HG02943 (cell line): Measurements from ENCODE around the gene JARID2.

Experiments
- ATAC-seq: cut with Tn5 transposase; IDR thresholded peaks from one replicate; pipeline ENCODE4 v1.9.1; 2021; ENCODE audit warnings: mild to moderate bottlenecking, low read depth, moderate library complexity; ENCODE audit not compliant: unreplicated experiment

JARID2 gene

GRCh38 chr6:15368186-15368585 is 122.3 kb downstream of the JARID2 start:
- ATAC-seq = no peak

- ATAC-seq = no peak
Measured at GRCh38 chr6:15368873-15369272, 123.0 kb downstream of the JARID2 start.

GRCh38 chr6:15369838-15370237 is 124.0 kb downstream of the JARID2 start:
- ATAC-seq = no peak

GRCh38 chr6:15370733-15371671 is 125.1 kb downstream of the JARID2 start:
- ATAC-seq = no peak

GRCh38 chr6:15372932-15373331 is 127.1 kb downstream of the JARID2 start:
- ATAC-seq = no peak

GRCh38 chr6:15374119-15374518 is 128.2 kb downstream of the JARID2 start:
- no peak for ATAC-seq

GRCh38 chr6:15375018-15375417 is 129.1 kb downstream of the JARID2 start:
- ATAC-seq = no peak

- ATAC-seq = no peak
Measured at GRCh38 chr6:15375638-15376290, 129.9 kb downstream of the JARID2 start.

- no peak for ATAC-seq
Measured at GRCh38 chr6:15376900-15377487, 131.1 kb downstream of the JARID2 start.

GRCh38 chr6:15378272-15378671 is 132.4 kb downstream of the JARID2 start:
- no peak for ATAC-seq

GRCh38 chr6:15378866-15379265 is 133.0 kb downstream of the JARID2 start:
- no peak for ATAC-seq

- no peak for ATAC-seq
Measured at GRCh38 chr6:15380351-15380750, 134.5 kb downstream of the JARID2 start.

GRCh38 chr6:15382089-15382488 is 136.2 kb downstream of the JARID2 start:
- ATAC-seq = no peak

- ATAC-seq = no peak
Measured at GRCh38 chr6:15382712-15383111, 136.8 kb downstream of the JARID2 start.

- ATAC-seq = no peak
Measured at GRCh38 chr6:15384901-15385300, 139.0 kb downstream of the JARID2 start.

- no peak for ATAC-seq
Measured at GRCh38 chr6:15385521-15385920, 139.7 kb downstream of the JARID2 start.

GRCh38 chr6:15386110-15386755 is 140.4 kb downstream of the JARID2 start:
- no peak for ATAC-seq

- no peak for ATAC-seq
Measured at GRCh38 chr6:15386756-15387112, 140.9 kb downstream of the JARID2 start.

- ATAC-seq = no peak
Measured at GRCh38 chr6:15387118-15387517, 141.2 kb downstream of the JARID2 start.

GRCh38 chr6:15389084-15389764 is 143.4 kb downstream of the JARID2 start:
- no peak for ATAC-seq
